ENCODE measurements around the gene SCFD1. TPM values are rescaled to one million over a fixed set of nuclear protein-coding genes. Genes with fewer than 3 reads are reported as not detected.
"Not testable (repeated sequence)": the region's sequence is repeated elsewhere in the genome, so short reads cannot be mapped to it uniquely, and the experiment has no call there.

The SCFD1 gene
- total RNA-seq, 1 experiment from 2014 or later = 38.1 TPM

GRCh38 chr14:30603402-30603801 lies 18.7 kb upstream of the SCFD1 start:
- no peaks in the 10 kb centered on the region for H3K4me1 ChIP-seq (replicated peaks; ENCODE audit: insufficient read depth)
- H3F3A ChIP-seq (ENCODE audit: insufficient read depth, low read depth) = no peaks in the 10 kb centered on the region
- no peak for DNase-seq
- H3K36me3 ChIP-seq (ENCODE audit: low read depth) = peaks cover 4% of the 10 kb centered on the region
- no peaks in the 10 kb centered on the region for H3K27me3 ChIP-seq (ENCODE audit: insufficient read depth, low read depth)
- intact Hi-C loops (cut with micrococcal nuclease; ENCODE audit: unreplicated experiment) = no loop called here
- no peaks in the 10 kb centered on the region for H3K79me2 ChIP-seq (ENCODE audit: low read depth)
- H3K9me3 ChIP-seq (ENCODE audit: insufficient read depth, low read depth) = no peaks in the 10 kb centered on the region
- CTCF ChIA-PET = no interaction called here
- no peak overlapping the region for H3K4me2 ChIP-seq
- H4K20me1 ChIP-seq (ENCODE audit: insufficient read depth) = no peaks in the 10 kb centered on the region
- POLR2A ChIA-PET (ENCODE audit: unreplicated experiment) = no interaction called here
- TF ChIP-seq CTCF (conservative IDR thresholded peaks at IDR 0.05) = no peak
- TF ChIP-seq EZH2 (IDR thresholded peaks at IDR 0.05; ENCODE audit: low read depth) = no peak
- H3K9me2 ChIP-seq (ENCODE audit: insufficient read depth) = no peaks in the 10 kb centered on the region
- BruUV-seq (replicated peaks) = no TSS peak
- H3K4me3 ChIP-seq = no peak overlapping the region
- H3K27ac ChIP-seq = no peak overlapping the region
- H2AFZ ChIP-seq = no peak overlapping the region

GRCh38 chr14:30604696-30605095 lies 17.4 kb upstream of the SCFD1 start:
- POLR2A ChIA-PET (ENCODE audit: unreplicated experiment) = interaction anchor here (0.5 kb wide), 1 partner anchor 390 kb away, joined by 7 read pairs; no protein-coding TSS in a partner anchor
- BruUV-seq (replicated peaks); H3K4me3 ChIP-seq; CTCF ChIA-PET; DNase-seq; H3K27me3 ChIP-seq (ENCODE audit: insufficient read depth, low read depth); H3K79me2 ChIP-seq (ENCODE audit: low read depth); H3K9me2 ChIP-seq (ENCODE audit: insufficient read depth); intact Hi-C loops (cut with micrococcal nuclease; ENCODE audit: unreplicated experiment); H3K9me3 ChIP-seq (ENCODE audit: insufficient read depth, low read depth); H3K4me1 ChIP-seq (replicated peaks; ENCODE audit: insufficient read depth); H3F3A ChIP-seq (ENCODE audit: insufficient read depth, low read depth); H3K4me2 ChIP-seq; H4K20me1 ChIP-seq (ENCODE audit: insufficient read depth); H3K36me3 ChIP-seq (ENCODE audit: low read depth); H2AFZ ChIP-seq; H3K27ac ChIP-seq: not testable (repeated sequence)

GRCh38 chr14:30607156-30607780 lies 14.9 kb upstream of the SCFD1 start:
- Histone ChIP-seq H3K4me1 (replicated peaks; ENCODE audit: insufficient read depth) (no peaks in the 10 kb centered on the region), H3K79me2 (ENCODE audit: low read depth) (no peaks in the 10 kb centered on the region), H2AFZ (no peak overlapping the region), H3K9me2 (ENCODE audit: insufficient read depth) (no peaks in the 10 kb centered on the region), H3K4me2 (no peak overlapping the region), H3K36me3 (ENCODE audit: low read depth) (peaks cover 8% of the 10 kb centered on the region; the same call in 1 of the 2 replicates), H3K4me3 (no peak overlapping the region), H3K27ac (no peak overlapping the region), H3F3A (ENCODE audit: insufficient read depth, low read depth) (no peaks in the 10 kb centered on the region), H4K20me1 (ENCODE audit: insufficient read depth) (no peaks in the 10 kb centered on the region), H3K27me3 (ENCODE audit: insufficient read depth, low read depth) (no peaks in the 10 kb centered on the region), H3K9me3 (ENCODE audit: insufficient read depth, low read depth) (no peaks in the 10 kb centered on the region)
- intact Hi-C loops (cut with micrococcal nuclease; ENCODE audit: unreplicated experiment) = no loop called here
- CTCF ChIA-PET = no interaction called here
- DNase-seq = no peak
- POLR2A ChIA-PET (ENCODE audit: unreplicated experiment) = no interaction called here
- no peak for TF ChIP-seq CTCF (conservative IDR thresholded peaks at IDR 0.05)
- no TSS peak for BruUV-seq (replicated peaks)

- H3K27me3 ChIP-seq (ENCODE audit: insufficient read depth, low read depth) = no peaks in the 10 kb centered on the region
- no peaks in the 10 kb centered on the region for H3K4me1 ChIP-seq (replicated peaks; ENCODE audit: insufficient read depth)
- CTCF ChIA-PET = no interaction called here
- intact Hi-C loops (cut with micrococcal nuclease; ENCODE audit: unreplicated experiment) = no loop called here
- H3K4me2 ChIP-seq = no peak overlapping the region
- H3F3A ChIP-seq (ENCODE audit: insufficient read depth, low read depth) = no peaks in the 10 kb centered on the region
- no peaks in the 10 kb centered on the region for H4K20me1 ChIP-seq (ENCODE audit: insufficient read depth)
- no peak overlapping the region for H3K4me3 ChIP-seq
- H3K36me3 ChIP-seq (ENCODE audit: low read depth) = peaks cover 8% of the 10 kb centered on the region; the same call in 1 of the 2 replicates
- DNase-seq = no peak
- H3K79me2 ChIP-seq (ENCODE audit: low read depth) = no peaks in the 10 kb centered on the region
- no TSS peak for BruUV-seq (replicated peaks)
- H2AFZ ChIP-seq = no peak overlapping the region
- TF ChIP-seq CTCF (conservative IDR thresholded peaks at IDR 0.05) (no peak), EZH2 (IDR thresholded peaks at IDR 0.05; ENCODE audit: low read depth) (no peak)
- POLR2A ChIA-PET (ENCODE audit: unreplicated experiment) = no interaction called here
- no peak overlapping the region for H3K27ac ChIP-seq
- H3K9me2 ChIP-seq (ENCODE audit: insufficient read depth) = no peaks in the 10 kb centered on the region
- H3K9me3 ChIP-seq (ENCODE audit: insufficient read depth, low read depth) = no peaks in the 10 kb centered on the region
These were observed 13.5 kb upstream of the SCFD1 start for GRCh38 chr14:30608533-30609006.
